HG03439 (cell line): Measurements from ENCODE around the gene SPRED3.

Source experiments
- ATAC-seq: cut with Tn5 transposase; IDR thresholded peaks from one replicate; pipeline ENCODE4 v1.9.1; 2021; ENCODE audit warnings: mild to moderate bottlenecking, moderate library complexity; ENCODE audit not compliant: unreplicated experiment

SPRED3 gene

DNA sequence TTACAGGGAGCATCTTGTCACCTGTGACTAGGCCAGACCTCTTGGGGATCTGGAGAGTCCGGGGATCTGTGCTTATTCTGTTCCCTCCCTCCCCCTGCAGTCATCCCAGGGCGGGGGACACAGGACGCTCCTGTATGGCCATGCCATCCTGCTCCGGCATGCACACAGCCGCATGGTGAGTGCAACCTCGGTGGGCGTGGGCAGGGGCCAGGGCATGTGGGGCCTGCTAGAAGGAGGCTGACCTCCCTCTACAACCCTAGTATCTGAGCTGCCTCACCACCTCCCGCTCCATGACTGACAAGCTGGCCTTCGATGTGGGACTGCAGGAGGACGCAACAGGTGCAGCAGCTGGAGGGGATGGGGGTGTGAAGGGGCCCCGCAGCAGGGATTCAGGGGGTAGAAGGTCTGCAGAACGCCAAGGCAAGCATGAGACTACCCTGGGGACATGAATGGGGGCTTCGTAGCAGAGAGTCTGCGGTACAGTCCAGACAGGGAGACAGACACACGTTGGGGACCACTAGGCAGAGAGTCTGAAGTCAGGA is 55.0 kb downstream of the SPRED3 start:
- ATAC-seq = no peak

DNA sequence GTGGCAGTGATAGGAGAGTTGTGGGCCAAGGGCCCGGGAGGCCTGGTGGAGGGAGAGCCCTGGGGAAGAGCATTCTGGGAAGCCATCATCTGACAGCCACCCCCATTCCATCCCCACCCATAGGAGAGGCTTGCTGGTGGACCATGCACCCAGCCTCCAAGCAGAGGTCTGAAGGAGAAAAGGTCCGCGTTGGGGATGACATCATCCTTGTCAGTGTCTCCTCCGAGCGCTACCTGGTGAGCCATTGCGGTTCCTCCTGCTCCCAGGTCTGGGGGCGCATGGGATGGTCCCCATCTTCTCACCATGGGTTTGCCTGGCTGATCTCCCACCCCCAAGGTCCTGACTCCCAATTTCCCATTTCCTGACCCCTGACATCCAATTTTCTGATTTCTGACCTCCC is 55.5 kb downstream of the SPRED3 start:
- ATAC-seq = no peak

GRCh38 chr19:38445362-38445761 is 56.9 kb downstream of the SPRED3 start:
- ATAC-seq = no peak

- ATAC-seq = no peak
Measured at GRCh38 chr19:38448225-38448624, 59.7 kb downstream of the SPRED3 start.
